PFSK-1 (cell line): ENCODE data around the gene NOC3L.

Source experiments
- FOXP2 ChIP-seq: optimal IDR thresholded peaks from 2 replicates; pipeline ENCODE3; 2011; ENCODE audit warnings: borderline replicate concordance, control low read depth, inconsistent platforms; ENCODE audit not compliant: insufficient read depth; ENCODE audit errors: extremely low read length, extremely low read depth
- POLR2AphosphoS5 ChIP-seq: IDR thresholded peaks from 2 replicates; pipeline ENCODE4 v1.6.1; 2012; ENCODE audit warnings: low read depth, mild to moderate bottlenecking, control low read depth, low read length, moderate library complexity
- REST ChIP-seq, 2 experiments: IDR thresholded peaks; 2 replicates each; pipeline versions ENCODE4 v1.6.1 to v1.8.0; 2011 to 2012; ENCODE audit warnings: low read depth in 2 of 2, low read length in 2 of 2, control low read depth in 1 of 2, inconsistent platforms in 1 of 2, mild to moderate bottlenecking in 1 of 2, moderate library complexity in 1 of 2; ENCODE audit not compliant: insufficient read depth in 1 of 2
- SIN3A ChIP-seq: IDR thresholded peaks from 2 replicates; pipeline ENCODE4 v1.6.1; 2012; ENCODE audit warnings: mild to moderate bottlenecking, low read length, moderate library complexity, borderline replicate concordance; ENCODE audit not compliant: insufficient read depth
- TAF1 ChIP-seq: IDR thresholded peaks from 2 replicates; pipeline ENCODE4 v1.6.1; 2012; ENCODE audit warnings: low read length, control low read depth, borderline replicate concordance; ENCODE audit not compliant: insufficient read depth

NOC3L gene

GRCh38 chr10:94307046-94307615, 55.6 kb downstream of the NOC3L start:
- TF ChIP-seq REST (IDR thresholded peaks at IDR 0.05; ENCODE audit: insufficient read depth in 1 of 2, low read depth in 2 of 2, low read length in 2 of 2) (no peak), FOXP2 (no peak), TAF1 (no peak), POLR2AphosphoS5 (no peak), SIN3A (no peak)

GRCh38 chr10:94303929-94304328, 58.8 kb downstream of the NOC3L start:
- no peak for TF ChIP-seq REST (IDR thresholded peaks at IDR 0.05; ENCODE audit: insufficient read depth in 1 of 2, low read depth in 2 of 2, low read length in 2 of 2)
- no peak for TF ChIP-seq SIN3A
- TF ChIP-seq POLR2AphosphoS5, result no peak
- TF ChIP-seq FOXP2, result no peak
- no peak for TF ChIP-seq TAF1

- TF ChIP-seq TAF1 (no peak), FOXP2 (no peak), REST (IDR thresholded peaks at IDR 0.05; ENCODE audit: insufficient read depth in 1 of 2, low read depth in 2 of 2, low read length in 2 of 2) (no peak), POLR2AphosphoS5 (no peak), SIN3A (no peak)
These were observed 62.7 kb downstream of the NOC3L start for GRCh38 chr10:94300042-94300441.

- TF ChIP-seq TAF1 (no peak), SIN3A (no peak), POLR2AphosphoS5 (no peak), FOXP2 (no peak), REST (IDR thresholded peaks at IDR 0.05; ENCODE audit: insufficient read depth in 1 of 2, low read depth in 2 of 2, low read length in 2 of 2) (no peak)
These were observed 63.3 kb downstream of the NOC3L start for GRCh38 chr10:94299417-94299816.

GRCh38 chr10:94294168-94294567, 68.6 kb downstream of the NOC3L start:
- no peak for TF ChIP-seq SIN3A
- no peak for TF ChIP-seq FOXP2

GRCh38 chr10:94293354-94293753, 69.4 kb downstream of the NOC3L start:
- TF ChIP-seq TAF1 (no peak), POLR2AphosphoS5 (no peak), SIN3A (no peak), REST (IDR thresholded peaks at IDR 0.05; ENCODE audit: insufficient read depth in 1 of 2, low read depth in 2 of 2, low read length in 2 of 2) (no peak), FOXP2 (no peak)
